Esophagus muscularis mucosa (tissue), 3 donors: ENCODE measurements around the gene RYR1.

ENCODE experiments used
- EP300 ChIP-seq: sonication (generic); formaldehyde crosslinking; IDR thresholded peaks from one replicate; pipeline ENCODE4 v1.6.1; 2017; ENCODE audit warnings: antibody characterized with exemption
- TF ChIP-seq, protein P1 (sequence below), 3 experiments: fragments of 200-600 bp in 2 of 3; fragments of 450-650 bp in 1 of 3; sonication (generic) in 2 of 3; IDR thresholded peaks; one replicate each; pipeline ENCODE4 v1.5.1; 2017 to 2019; ENCODE audit warnings: antibody characterized with exemption in 3 of 3, mild to moderate bottlenecking in 2 of 3, moderate library complexity in 1 of 3

- TF ChIP-seq, protein P1, sequence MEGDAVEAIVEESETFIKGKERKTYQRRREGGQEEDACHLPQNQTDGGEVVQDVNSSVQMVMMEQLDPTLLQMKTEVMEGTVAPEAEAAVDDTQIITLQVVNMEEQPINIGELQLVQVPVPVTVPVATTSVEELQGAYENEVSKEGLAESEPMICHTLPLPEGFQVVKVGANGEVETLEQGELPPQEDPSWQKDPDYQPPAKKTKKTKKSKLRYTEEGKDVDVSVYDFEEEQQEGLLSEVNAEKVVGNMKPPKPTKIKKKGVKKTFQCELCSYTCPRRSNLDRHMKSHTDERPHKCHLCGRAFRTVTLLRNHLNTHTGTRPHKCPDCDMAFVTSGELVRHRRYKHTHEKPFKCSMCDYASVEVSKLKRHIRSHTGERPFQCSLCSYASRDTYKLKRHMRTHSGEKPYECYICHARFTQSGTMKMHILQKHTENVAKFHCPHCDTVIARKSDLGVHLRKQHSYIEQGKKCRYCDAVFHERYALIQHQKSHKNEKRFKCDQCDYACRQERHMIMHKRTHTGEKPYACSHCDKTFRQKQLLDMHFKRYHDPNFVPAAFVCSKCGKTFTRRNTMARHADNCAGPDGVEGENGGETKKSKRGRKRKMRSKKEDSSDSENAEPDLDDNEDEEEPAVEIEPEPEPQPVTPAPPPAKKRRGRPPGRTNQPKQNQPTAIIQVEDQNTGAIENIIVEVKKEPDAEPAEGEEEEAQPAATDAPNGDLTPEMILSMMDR (IDR thresholded peaks at IDR 0.05), result no peak
- TF ChIP-seq EP300, result no peak
These were observed 138.2 kb downstream of the RYR1 start for GRCh38 chr19:38571682-38572081.
